ENCODE data around the gene TRPM7. TPM values are rescaled to one million over a fixed set of nuclear protein-coding genes. Genes with fewer than 3 reads are reported as not detected.
A peak's percentile ranks its signal among the peaks of the same experiment; 100 is the strongest.
"Not testable (repeated sequence)": the region's sequence is repeated elsewhere in the genome, so short reads cannot be mapped to it uniquely, and the experiment has no call there.

TRPM7 gene
- total and polyA plus RNA-seq, 5 donors = 11.9 to 36.9 (median 30.1) TPM

GRCh38 chr15:50694634-50695165, 8.1 kb upstream of the TRPM7 start:
- H3K4me1 ChIP-seq (ENCODE audit: control insufficient read depth, insufficient read depth, low read length); H3K27me3 ChIP-seq (ENCODE audit: control insufficient read depth, insufficient read depth); H3K9me3 ChIP-seq (ENCODE audit: control insufficient read depth, low read length); ATAC-seq; intact Hi-C loops (cut with DNase I); DNase-seq; H3K4me3 ChIP-seq (ENCODE audit: low read length); H3K27ac ChIP-seq (ENCODE audit: low read length): not testable (repeated sequence)
- 97% methylated on average over 9 of the region's 9 CpGs for WGBS

- no peak for ATAC-seq
- intact Hi-C loops (cut with DNase I) = loop anchor here in 2 of 4 donors (10.0 kb wide), 1 partner anchor 77 kb away; the partner anchor contains the start of gene SPPL2A (in 2 of the 2)
Measured at GRCh38 chr15:50687302-50687902, 805 bp upstream of the TRPM7 start.

GRCh38 chr15:50685976-50686468, 575 bp downstream of the TRPM7 start:
- peaks cover 6% of the 10 kb centered on the region for H3K4me1 ChIP-seq (ENCODE audit: control insufficient read depth, insufficient read depth, low read length)
- DNase-seq (peak; percentile 71 to 90 (median 88)), ATAC-seq (peak; percentile 79 to 85)
- peak overlapping the region; percentile 92 for H3K27ac ChIP-seq (ENCODE audit: low read length)
- H3K9me3 ChIP-seq (ENCODE audit: control insufficient read depth, low read length) = no peaks in the 10 kb centered on the region
- intact Hi-C loops (cut with DNase I) = loop anchor here in 2 of 4 donors (10.0 kb wide), 1 partner anchor 79 kb away; the partner anchor contains the start of gene SPPL2A (in 2 of the 2)
- H3K27me3 ChIP-seq (ENCODE audit: control insufficient read depth, insufficient read depth) = no peaks in the 10 kb centered on the region
- WGBS = under 1% methylated on average over 30 of the region's 30 CpGs
- peak overlapping the region; percentile 72 for H3K4me3 ChIP-seq (ENCODE audit: low read length)

More at GRCh38 chr15:50687302-50687902, 805 bp upstream of the TRPM7 start:
- DNase-seq = no peak
- H3K4me3 ChIP-seq (ENCODE audit: low read length) = peak overlapping the region; percentile 72
- H3K4me1 ChIP-seq (ENCODE audit: control insufficient read depth, insufficient read depth, low read length) = peaks cover 6% of the 10 kb centered on the region
- H3K27ac ChIP-seq (ENCODE audit: low read length) = peak overlapping the region; percentile 98
- H3K27me3 ChIP-seq (ENCODE audit: control insufficient read depth, insufficient read depth) = no peaks in the 10 kb centered on the region
- WGBS = 43% methylated on average over 10 of the region's 10 CpGs
- no peaks in the 10 kb centered on the region for H3K9me3 ChIP-seq (ENCODE audit: control insufficient read depth, low read length)

GRCh38 chr15:50685191-50685975, 1.2 kb downstream of the TRPM7 start:
- WGBS = 42% methylated on average over 22 of the region's 22 CpGs
- peak overlapping the region; percentile 72 for H3K4me3 ChIP-seq (ENCODE audit: low read length)
- intact Hi-C loops (cut with DNase I) = loop anchor here in 2 of 4 donors (10.0 kb wide), 1 partner anchor 79 kb away; the partner anchor contains the start of gene SPPL2A (in 2 of the 2)
- H3K27ac ChIP-seq (ENCODE audit: low read length) = peak overlapping the region; percentile 92
- no peaks in the 10 kb centered on the region for H3K9me3 ChIP-seq (ENCODE audit: control insufficient read depth, low read length)
- no peaks in the 10 kb centered on the region for H3K27me3 ChIP-seq (ENCODE audit: control insufficient read depth, insufficient read depth)
- DNase-seq = no peak
- peaks cover 6% of the 10 kb centered on the region for H3K4me1 ChIP-seq (ENCODE audit: control insufficient read depth, insufficient read depth, low read length)
- ATAC-seq = no peak

- no peaks in the 10 kb centered on the region for H3K9me3 ChIP-seq (ENCODE audit: control insufficient read depth, low read length)
- DNase-seq (no peak), ATAC-seq (no peak)
- no peak overlapping the region for H3K4me3 ChIP-seq (ENCODE audit: low read length)
- intact Hi-C loops (cut with DNase I) = loop anchor here in 3 of 4 donors (5.0 to 10.0 kb wide), 2 partner anchors 83 to 196 kb away; partner anchors contain the start of gene SPPL2A (in 2 of the 3)
- no peaks in the 10 kb centered on the region for H3K27me3 ChIP-seq (ENCODE audit: control insufficient read depth, insufficient read depth)
- H3K4me1 ChIP-seq (ENCODE audit: control insufficient read depth, insufficient read depth, low read length) = peaks cover 9% of the 10 kb centered on the region
- H3K27ac ChIP-seq (ENCODE audit: low read length) = no peak overlapping the region
Measured at GRCh38 chr15:50681467-50681866, 5.1 kb downstream of the TRPM7 start.

GRCh38 chr15:50676799-50677483, 9.7 kb downstream of the TRPM7 start:
- 72% methylated on average over 6 of the region's 6 CpGs for WGBS
- peaks cover 3% of the 10 kb centered on the region for H3K4me1 ChIP-seq (ENCODE audit: control insufficient read depth, insufficient read depth, low read length)
- intact Hi-C loops (cut with DNase I) = loop anchor here in 1 of 4 donors (10.0 kb wide), 1 partner anchor 208 kb away; no protein-coding TSS in a partner anchor
- H3K9me3 ChIP-seq (ENCODE audit: control insufficient read depth, low read length) = no peaks in the 10 kb centered on the region
- H3K4me3 ChIP-seq (ENCODE audit: low read length) = no peak overlapping the region
- DNase-seq (no peak), ATAC-seq (peak; percentile 52 to 64)
- no peaks in the 10 kb centered on the region for H3K27me3 ChIP-seq (ENCODE audit: control insufficient read depth, insufficient read depth)
- H3K27ac ChIP-seq (ENCODE audit: low read length) = peak overlapping the region; percentile 2

- Histone ChIP-seq H3K4me3 (ENCODE audit: low read length) (no peak overlapping the region), H3K27ac (ENCODE audit: low read length) (no peak overlapping the region), H3K4me1 (ENCODE audit: control insufficient read depth, insufficient read depth, low read length) (peaks cover 3% of the 10 kb centered on the region), H3K27me3 (ENCODE audit: control insufficient read depth, insufficient read depth) (no peaks in the 10 kb centered on the region), H3K9me3 (ENCODE audit: control insufficient read depth, low read length) (no peaks in the 10 kb centered on the region)
- no peak for ATAC-seq
- DNase-seq = no peak
- intact Hi-C loops (cut with DNase I) = loop anchor here in 2 of 4 donors (2.0 to 10.0 kb wide), 2 partner anchors 201 to 209 kb away; no protein-coding TSS in a partner anchor
Measured at GRCh38 chr15:50675535-50676144, 11.0 kb downstream of the TRPM7 start.

GRCh38 chr15:50670115-50670514, 16.5 kb downstream of the TRPM7 start:
- peaks cover 1% of the 10 kb centered on the region for H3K4me1 ChIP-seq (ENCODE audit: control insufficient read depth, insufficient read depth, low read length)
- H3K4me3 ChIP-seq (ENCODE audit: low read length) = no peak overlapping the region
- no peaks in the 10 kb centered on the region for H3K27me3 ChIP-seq (ENCODE audit: control insufficient read depth, insufficient read depth)
- intact Hi-C loops (cut with DNase I) = loop anchor here in 1 of 4 donors (10.0 kb wide), 1 partner anchor 215 kb away; no protein-coding TSS in a partner anchor
- no peak for DNase-seq
- no peak overlapping the region for H3K27ac ChIP-seq (ENCODE audit: low read length)
- no peaks in the 10 kb centered on the region for H3K9me3 ChIP-seq (ENCODE audit: control insufficient read depth, low read length)
- WGBS = 66% methylated on average over 2 of the region's 2 CpGs
- no peak for ATAC-seq

- intact Hi-C loops (cut with DNase I) = loop anchor here in 2 of 4 donors (10.0 kb wide), 1 partner anchor 215 kb away; no protein-coding TSS in a partner anchor
- ATAC-seq = no peak
- Histone ChIP-seq H3K27me3 (ENCODE audit: control insufficient read depth, insufficient read depth) (no peaks in the 10 kb centered on the region), H3K4me1 (ENCODE audit: control insufficient read depth, insufficient read depth, low read length) (peaks cover 1% of the 10 kb centered on the region), H3K27ac (ENCODE audit: low read length) (no peak overlapping the region), H3K9me3 (ENCODE audit: control insufficient read depth, low read length) (no peaks in the 10 kb centered on the region), H3K4me3 (ENCODE audit: low read length) (no peak overlapping the region)
- 85% methylated on average over 1 of the region's 1 CpG for WGBS
- no peak for DNase-seq
Measured at GRCh38 chr15:50669611-50670010, 17.0 kb downstream of the TRPM7 start.

- H3K27me3 ChIP-seq (ENCODE audit: control insufficient read depth, insufficient read depth) = no peaks in the 10 kb centered on the region
- H3K4me3 ChIP-seq (ENCODE audit: low read length) = no peak overlapping the region
- intact Hi-C loops (cut with DNase I) = loop anchor here in 1 of 4 donors (10.0 kb wide), 1 partner anchor 219 kb away; no protein-coding TSS in a partner anchor
- H3K27ac ChIP-seq (ENCODE audit: low read length) = no peak overlapping the region
- no peaks in the 10 kb centered on the region for H3K9me3 ChIP-seq (ENCODE audit: control insufficient read depth, low read length)
- DNase-seq (no peak), ATAC-seq (no peak)
- 88% methylated on average over 5 of the region's 5 CpGs for WGBS
- peaks cover 1% of the 10 kb centered on the region for H3K4me1 ChIP-seq (ENCODE audit: control insufficient read depth, insufficient read depth, low read length)
Measured at GRCh38 chr15:50665938-50666337, 20.7 kb downstream of the TRPM7 start.

Data from right cardiac atrium (tissue), 5 donors.